OCI-M2 (cell line): Measurements from ENCODE around the gene COL28A1.

Source experiments
- DNase-seq: peaks from one replicate; lab custom pipeline; 2025; ENCODE audit not compliant: unreplicated experiment; lab: John Stamatoyannopoulos, UW

COL28A1 gene

GRCh38 chr7:7335909-7336308 lies 199.8 kb downstream of the COL28A1 start:
- no peak for DNase-seq

- no peak for DNase-seq
Observed at GRCh38 chr7:7335215-7335614, 200.5 kb downstream of the COL28A1 start.

GRCh38 chr7:7333610-7334009 lies 202.1 kb downstream of the COL28A1 start:
- no peak for DNase-seq

GRCh38 chr7:7331523-7331922 lies 204.2 kb downstream of the COL28A1 start:
- no peak for DNase-seq

DNA sequence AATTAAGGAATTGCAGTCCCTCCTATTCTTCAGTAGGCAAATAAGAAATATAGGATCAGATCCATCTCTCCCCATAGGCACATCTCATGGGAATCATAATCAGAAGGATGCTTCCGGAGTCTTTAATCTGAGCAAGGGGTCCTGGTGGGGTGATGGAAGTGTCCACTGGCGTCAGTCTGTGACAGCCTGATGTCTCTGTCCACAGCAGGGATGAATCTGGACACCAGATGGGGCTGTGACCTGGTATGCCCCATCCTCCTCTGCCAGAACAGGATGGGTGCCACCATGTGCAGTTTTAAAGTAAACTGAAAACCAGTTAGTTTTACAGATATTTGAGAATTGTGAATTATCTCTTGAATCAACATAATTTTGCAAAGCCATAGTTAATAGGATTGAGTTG lies 204.7 kb downstream of the COL28A1 start:
- DNase-seq: no peak

DNA sequence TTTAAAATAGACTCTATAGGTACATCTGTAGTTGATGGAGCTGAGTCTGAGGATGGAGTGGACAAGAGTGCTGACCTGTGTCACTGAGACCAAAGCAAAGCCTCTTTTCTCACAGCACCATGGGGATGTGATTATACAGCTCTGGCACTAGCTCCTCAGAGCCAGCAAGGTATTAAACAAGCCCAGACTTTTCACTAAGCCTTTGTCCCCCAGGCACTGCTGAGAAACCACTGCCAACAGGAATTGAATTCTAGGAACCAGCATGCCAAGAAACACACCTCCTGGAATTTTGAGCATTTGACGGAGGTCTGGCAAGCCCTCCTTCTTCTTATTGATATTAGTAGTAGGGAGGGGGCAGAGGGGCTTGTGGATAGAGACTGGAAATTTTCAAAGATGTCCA lies 206.3 kb downstream of the COL28A1 start:
- no peak for DNase-seq

DNA sequence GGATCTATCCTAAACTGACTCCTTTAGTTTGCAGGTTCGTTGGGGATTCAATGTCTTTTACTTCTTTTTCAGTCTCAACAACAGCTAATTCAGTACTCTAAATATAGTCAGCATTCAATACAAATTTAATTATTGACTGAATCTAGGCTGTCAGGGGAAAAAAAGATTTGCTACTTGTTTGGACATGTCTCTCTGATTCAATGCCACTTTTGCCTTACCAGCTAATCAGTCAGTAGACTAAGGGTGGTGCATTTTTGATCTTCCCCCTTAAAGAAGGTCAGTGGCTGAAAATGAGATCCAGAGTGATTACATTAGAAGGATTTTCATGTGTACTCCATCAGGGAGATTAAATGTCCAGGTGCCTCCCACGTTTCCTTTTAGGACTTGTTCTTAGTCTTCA lies 208.2 kb downstream of the COL28A1 start:
- DNase-seq: no peak

DNA sequence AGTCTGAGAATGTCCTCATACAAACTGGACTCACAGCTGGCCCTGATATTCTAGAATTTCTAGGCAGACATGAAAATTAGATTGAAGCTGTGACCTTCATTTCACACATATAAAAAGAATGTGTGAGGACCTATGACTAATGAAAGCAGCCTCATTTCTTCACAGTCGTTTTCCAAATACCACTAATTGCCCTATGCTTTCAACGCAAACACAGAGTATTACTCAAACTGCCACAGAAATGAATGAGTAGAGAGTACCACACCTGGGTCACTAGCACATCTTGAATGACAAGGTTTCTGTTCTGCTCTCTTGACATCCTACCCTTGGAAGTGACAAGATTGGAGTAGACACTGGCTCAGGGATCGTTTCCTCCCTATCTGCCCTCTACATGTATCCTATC lies 211.0 kb downstream of the COL28A1 start:
- no peak for DNase-seq

DNA sequence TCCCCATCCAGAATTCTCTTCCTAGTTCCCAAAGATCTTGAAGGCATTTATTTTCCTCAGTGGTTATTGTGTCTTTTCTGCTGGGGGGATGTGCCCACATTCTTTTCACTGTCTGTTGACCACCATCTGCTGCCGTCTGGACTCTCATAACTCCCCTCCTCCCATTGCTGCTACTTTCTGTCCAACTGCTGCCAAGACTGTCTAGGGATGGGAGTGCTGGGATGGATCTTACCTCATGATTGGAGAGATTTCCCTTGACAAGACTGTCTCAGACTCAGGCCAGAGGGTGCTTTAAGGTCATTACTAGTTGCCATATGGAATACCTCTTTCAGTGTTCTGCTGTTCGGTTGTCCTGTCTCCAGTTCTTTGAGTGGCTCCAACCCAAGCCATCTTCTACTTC lies 211.8 kb downstream of the COL28A1 start:
- DNase-seq: no peak

- DNase-seq: no peak
Observed at GRCh38 chr7:7323352-7323751, 212.3 kb downstream of the COL28A1 start.

- DNase-seq: no peak
Observed at GRCh38 chr7:7321681-7322080, 214.0 kb downstream of the COL28A1 start.

GRCh38 chr7:7318601-7319000 lies 217.1 kb downstream of the COL28A1 start:
- no peak for DNase-seq

DNA sequence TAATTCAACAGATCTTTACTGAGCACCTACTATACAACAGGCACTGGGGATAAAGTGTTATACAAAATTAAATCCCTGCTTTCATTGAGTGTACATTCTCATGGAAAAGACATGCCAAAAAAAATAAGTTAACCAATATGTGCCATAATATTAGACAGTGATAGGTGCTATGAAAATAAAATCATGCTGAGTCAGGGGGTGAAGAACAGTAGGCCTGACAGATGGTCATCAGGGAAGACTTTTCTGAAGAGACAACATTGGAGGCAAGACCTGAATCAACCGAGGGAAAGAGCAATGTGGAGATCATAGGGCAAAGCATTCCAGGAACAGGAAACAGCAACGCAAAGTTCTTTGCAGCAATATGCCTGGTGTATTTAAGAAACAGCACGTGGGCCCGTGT lies 217.8 kb downstream of the COL28A1 start:
- DNase-seq: no peak

DNA sequence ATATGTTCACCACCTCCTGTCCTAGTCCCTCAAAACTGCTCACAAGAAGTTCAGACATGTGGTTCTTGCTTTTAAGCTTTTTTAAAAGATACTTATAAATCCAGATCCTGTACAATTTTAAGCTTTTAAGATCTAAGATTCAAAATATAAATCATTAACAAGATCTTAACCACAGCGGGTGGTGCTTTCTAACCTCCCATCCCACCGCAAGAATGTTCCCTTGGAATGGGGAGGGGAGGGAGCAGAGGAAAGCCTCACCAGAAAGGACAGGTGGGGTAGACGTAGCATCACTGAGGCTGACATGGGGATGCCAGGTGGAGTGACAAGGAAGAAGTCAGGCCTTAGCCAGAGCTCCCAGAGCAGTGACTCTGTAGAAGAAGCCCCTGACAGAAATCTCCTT lies 219.8 kb downstream of the COL28A1 start:
- no peak for DNase-seq

DNA sequence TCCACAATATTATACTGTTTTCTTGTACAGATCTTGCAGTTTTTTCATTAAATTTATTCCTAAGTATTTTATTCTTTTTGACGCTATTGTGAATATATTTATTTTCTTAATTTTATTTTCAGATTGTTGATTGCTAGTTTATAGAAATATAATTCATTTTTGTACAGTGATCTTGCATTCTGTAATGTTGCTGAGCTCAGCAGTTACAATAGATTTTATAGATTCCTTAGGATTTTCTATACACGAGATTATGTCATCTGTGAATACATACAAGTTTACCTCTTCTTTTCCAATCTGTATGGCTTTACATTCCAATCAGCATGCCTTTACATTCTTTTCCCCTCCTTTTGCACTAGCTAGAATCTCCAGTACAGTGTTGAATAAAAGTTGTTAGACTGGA lies 223.3 kb downstream of the COL28A1 start:
- no peak for DNase-seq

GRCh38 chr7:7311001-7311400 lies 224.7 kb downstream of the COL28A1 start:
- no peak for DNase-seq

GRCh38 chr7:7309203-7309602 lies 226.5 kb downstream of the COL28A1 start:
- DNase-seq: no peak
